ENCODE measurements around the gene NT5DC1. TPM values are rescaled to one million over a fixed set of nuclear protein-coding genes. Genes with fewer than 3 reads are reported as not detected.

Gene NT5DC1
- total RNA-seq, 4 donors from 2014 or later, result 2.6 to 37.8 (median 6.5) TPM

DNA sequence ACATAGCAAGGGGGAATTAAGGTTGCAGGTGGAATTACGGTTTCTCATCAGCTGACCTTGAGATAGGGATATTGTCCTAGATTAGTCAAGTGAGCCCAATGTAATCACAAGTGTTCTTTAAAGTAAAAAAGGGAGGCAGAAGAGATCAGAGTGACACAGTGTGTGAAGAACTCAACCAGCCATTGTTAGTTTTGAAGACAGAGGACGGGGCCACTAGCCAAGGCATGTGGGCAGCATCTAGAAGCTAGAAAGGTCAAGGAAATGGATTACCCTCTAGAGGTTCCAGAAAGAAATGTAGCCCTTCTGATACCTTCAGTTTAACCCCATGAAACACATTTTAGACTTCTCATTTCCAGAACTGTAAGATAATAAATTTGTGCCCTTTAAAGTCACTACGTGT lies 197.6 kb downstream of the NT5DC1 start:
- H3K9me3 ChIP-seq, result no peaks in the 10 kb centered on the region
- H3K4me3 ChIP-seq, result no peak overlapping the region
- no peak overlapping the region for H3K27ac ChIP-seq
- H3K27me3 ChIP-seq, result no peaks in the 10 kb centered on the region
- H3K36me3 ChIP-seq, result no peaks in the 10 kb centered on the region
- no peak for DNase-seq
- TF ChIP-seq, protein P1, sequence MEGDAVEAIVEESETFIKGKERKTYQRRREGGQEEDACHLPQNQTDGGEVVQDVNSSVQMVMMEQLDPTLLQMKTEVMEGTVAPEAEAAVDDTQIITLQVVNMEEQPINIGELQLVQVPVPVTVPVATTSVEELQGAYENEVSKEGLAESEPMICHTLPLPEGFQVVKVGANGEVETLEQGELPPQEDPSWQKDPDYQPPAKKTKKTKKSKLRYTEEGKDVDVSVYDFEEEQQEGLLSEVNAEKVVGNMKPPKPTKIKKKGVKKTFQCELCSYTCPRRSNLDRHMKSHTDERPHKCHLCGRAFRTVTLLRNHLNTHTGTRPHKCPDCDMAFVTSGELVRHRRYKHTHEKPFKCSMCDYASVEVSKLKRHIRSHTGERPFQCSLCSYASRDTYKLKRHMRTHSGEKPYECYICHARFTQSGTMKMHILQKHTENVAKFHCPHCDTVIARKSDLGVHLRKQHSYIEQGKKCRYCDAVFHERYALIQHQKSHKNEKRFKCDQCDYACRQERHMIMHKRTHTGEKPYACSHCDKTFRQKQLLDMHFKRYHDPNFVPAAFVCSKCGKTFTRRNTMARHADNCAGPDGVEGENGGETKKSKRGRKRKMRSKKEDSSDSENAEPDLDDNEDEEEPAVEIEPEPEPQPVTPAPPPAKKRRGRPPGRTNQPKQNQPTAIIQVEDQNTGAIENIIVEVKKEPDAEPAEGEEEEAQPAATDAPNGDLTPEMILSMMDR (IDR thresholded peaks at IDR 0.05), result no peak
- intact Hi-C loops (cut with DNase I; ENCODE audit: low total_unique reads), result no loop called here
- H3K4me1 ChIP-seq, result no peaks in the 10 kb centered on the region

DNA sequence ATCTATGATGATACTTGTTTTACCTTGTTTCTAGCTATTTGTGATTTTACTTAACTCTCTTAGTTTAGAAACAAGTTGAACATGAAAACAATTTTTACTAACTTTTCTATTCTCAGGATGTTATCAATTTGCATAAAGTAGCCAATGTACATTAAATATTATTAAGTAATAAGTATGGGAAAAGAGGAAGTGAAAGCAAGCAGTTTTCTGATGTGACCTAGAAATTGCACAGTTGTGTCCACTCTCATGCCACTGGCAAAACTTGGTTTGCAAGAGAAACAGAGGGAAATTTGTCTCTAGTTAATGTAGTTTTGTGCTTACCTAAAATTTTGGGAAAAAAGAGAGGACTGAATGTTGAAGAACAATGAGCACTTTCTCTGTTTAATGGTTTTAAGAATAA lies 198.3 kb downstream of the NT5DC1 start:
- intact Hi-C loops (cut with DNase I; ENCODE audit: low total_unique reads), result no loop called here
- no peaks in the 10 kb centered on the region for H3K36me3 ChIP-seq
- TF ChIP-seq, protein P1 (IDR thresholded peaks at IDR 0.05), result no peak
- TF ChIP-seq POLR2A (IDR thresholded peaks at IDR 0.05), result no peak
- no peak for DNase-seq
- H3K4me3 ChIP-seq, result no peak overlapping the region
- no peaks in the 10 kb centered on the region for H3K27me3 ChIP-seq
- H3K4me1 ChIP-seq, result no peaks in the 10 kb centered on the region
- no peaks in the 10 kb centered on the region for H3K9me3 ChIP-seq
- no peak overlapping the region for H3K27ac ChIP-seq

Other genes with a start within 250 kb of the NT5DC1 start
- 1 to 10 TPM; 1.8 to 8.2 (median 2.3) TPM for gene FRK, start 40.0 kb upstream of the NT5DC1 start, total RNA-seq
- gene COL10A1, start 25.3 kb downstream of the NT5DC1 start, total RNA-seq, result under 1 TPM in 1 of 4 donors, not detected in 3; 0.07 TPM
- 10 to 100 TPM in 3 of 4 donors, 1 to 10 TPM in 1; 9.7 to 34.9 (median 25.3) TPM for gene TSPYL4, start 153.2 kb downstream of the NT5DC1 start, total RNA-seq
- gene TSPYL1, start 179.1 kb downstream of the NT5DC1 start, total RNA-seq, result 10 to 100 TPM; 17.4 to 94.9 (median 57.7) TPM